NCI-H2081 (cell line): ENCODE data around the gene C2CD2L.
"Not testable (repeated sequence)": the region's sequence is repeated elsewhere in the genome, so short reads cannot be mapped to it uniquely, and the experiment has no call there.

ENCODE experiments used
- DNase-seq, 2 experiments: peaks; one replicate each; lab custom pipeline; 2025; lab: John Stamatoyannopoulos, UW

C2CD2L gene

GRCh38 chr11:119152043-119152442 is 44.9 kb downstream of the C2CD2L start:
- DNase-seq = no peak

- no peak for DNase-seq
Measured at GRCh38 chr11:119152604-119153003, 45.5 kb downstream of the C2CD2L start.

GRCh38 chr11:119153049-119153818 is 46.1 kb downstream of the C2CD2L start:
- DNase-seq = no peak

- no peak for DNase-seq
Measured at GRCh38 chr11:119154178-119154577, 47.0 kb downstream of the C2CD2L start.

- no peak for DNase-seq
Measured at GRCh38 chr11:119155733-119156492, 48.8 kb downstream of the C2CD2L start.

GRCh38 chr11:119156496-119156895 is 49.4 kb downstream of the C2CD2L start:
- no peak for DNase-seq

GRCh38 chr11:119157063-119157462 is 49.9 kb downstream of the C2CD2L start:
- no peak for DNase-seq

- DNase-seq = no peak
Measured at GRCh38 chr11:119158467-119158866, 51.3 kb downstream of the C2CD2L start.

- DNase-seq = no peak
Measured at GRCh38 chr11:119160151-119160550, 53.0 kb downstream of the C2CD2L start.

- no peak for DNase-seq
Measured at GRCh38 chr11:119161871-119162270, 54.7 kb downstream of the C2CD2L start.

GRCh38 chr11:119166368-119167076 is 59.4 kb downstream of the C2CD2L start:
- DNase-seq = no peak

GRCh38 chr11:119167077-119167458 is 59.9 kb downstream of the C2CD2L start:
- DNase-seq = not testable (repeated sequence)

GRCh38 chr11:119167933-119168332 is 60.8 kb downstream of the C2CD2L start:
- DNase-seq = no peak
